HEK293T (cell line): ENCODE data around the gene VWA1.

Experiments used
- ARNT ChIP-seq: fragments of 450-650 bp; IDR thresholded peaks from 2 replicates; pipeline ENCODE4 v1.6.1; 2017; ENCODE audit warnings: mild to moderate bottlenecking
- BHLHE40 ChIP-seq: fragments of 450-650 bp; IDR thresholded peaks from 2 replicates; pipeline ENCODE4 v1.6.1; 2016; ENCODE audit warnings: mild to moderate bottlenecking, moderate library complexity, borderline replicate concordance
- ELF4 ChIP-seq: fragments of 450-650 bp; IDR thresholded peaks from 2 replicates; pipeline ENCODE4 v1.6.1; 2017; ENCODE audit warnings: antibody characterized with exemption
- FOXA1 ChIP-seq: fragments of 450-650 bp; IDR thresholded peaks from 2 replicates; pipeline ENCODE4 v1.6.1; 2016; ENCODE audit warnings: mild to moderate bottlenecking
- FOXK2 ChIP-seq: fragments of 450-650 bp; IDR thresholded peaks from 2 replicates; pipeline ENCODE4 v1.6.1; 2016; ENCODE audit warnings: mild to moderate bottlenecking
- FOXM1 ChIP-seq: fragments of 450-650 bp; IDR thresholded peaks from 2 replicates; pipeline ENCODE4 v1.6.1; 2017; ENCODE audit warnings: mild to moderate bottlenecking, borderline replicate concordance
- HDGF ChIP-seq: fragments of 450-650 bp; IDR thresholded peaks from 2 replicates; pipeline ENCODE4 v1.6.1; 2017; ENCODE audit warnings: antibody characterized with exemption, borderline replicate concordance
- LEF1 ChIP-seq: fragments of 450-650 bp; IDR thresholded peaks from 2 replicates; pipeline ENCODE4 v1.6.1; 2017; ENCODE audit warnings: mild to moderate bottlenecking, borderline replicate concordance
- PKNOX1 ChIP-seq: fragments of 450-650 bp; IDR thresholded peaks from 2 replicates; pipeline ENCODE4 v1.6.1; 2016
- SP1 ChIP-seq: fragments of 450-650 bp; IDR thresholded peaks from 2 replicates; pipeline ENCODE4 v1.6.1; 2017
- TARDBP ChIP-seq: fragments of 450-650 bp; IDR thresholded peaks from 2 replicates; pipeline ENCODE4 v1.6.1; 2016
- ZNF384 ChIP-seq: fragments of 450-650 bp; IDR thresholded peaks from 2 replicates; pipeline ENCODE4 v1.6.1; 2016

DNA sequence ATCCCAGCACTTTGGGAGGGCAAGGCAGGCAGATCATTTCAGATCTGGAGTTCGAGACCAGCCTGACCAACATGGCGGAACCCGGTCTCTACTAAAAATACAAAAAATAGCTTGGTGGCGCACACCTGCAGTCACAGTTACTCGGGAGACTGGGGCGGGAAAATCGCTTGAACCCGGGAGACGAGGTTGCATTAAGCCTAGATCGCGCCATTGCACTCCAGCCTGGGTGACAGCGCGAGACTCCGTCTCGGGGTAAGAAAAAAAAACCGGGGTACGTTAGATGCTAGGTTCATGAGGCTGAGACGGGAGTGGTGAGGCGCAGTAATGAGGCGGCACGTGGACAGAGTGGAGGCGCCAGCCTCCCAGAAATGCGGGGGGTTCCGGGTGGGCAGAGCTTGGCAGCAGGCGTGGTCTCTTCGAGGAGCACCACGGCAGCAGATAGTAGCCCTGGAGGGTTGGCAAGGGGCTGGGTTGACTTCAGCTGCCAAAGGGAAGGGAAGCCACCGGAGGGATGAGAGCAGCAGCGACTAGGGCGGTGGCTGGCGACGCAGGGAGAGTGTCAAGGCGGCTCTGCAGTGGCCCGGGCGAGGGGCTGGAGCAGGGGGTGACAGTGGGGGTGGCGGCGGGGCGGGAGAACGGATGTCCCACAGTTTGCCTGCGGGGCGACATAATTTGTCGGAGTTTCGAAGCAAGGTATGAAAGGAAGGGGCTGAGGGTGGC, 29.2 kb upstream of the VWA1 start:
- TF ChIP-seq FOXK2 (no peak), ELF4 (no peak), ZNF384 (no peak), SP1 (no peak), PKNOX1 (no peak), FOXA1 (no peak), BHLHE40 (no peak), LEF1 (no peak), HDGF (no peak), ARNT (no peak), FOXM1 (no peak), TARDBP (no peak)
